Measurements from ENCODE around the gene PSEN2. TPM values are rescaled to one million over a fixed set of nuclear protein-coding genes. Genes with fewer than 3 reads are reported as not detected.

Gene PSEN2
- total and polyA plus RNA-seq, 2 of the 8 experiments (the other 6 are each of a cell fraction or from before 2014, with no cell fraction given), result 22.9 to 29.0 TPM

GRCh38 chr1:226827968-226828513 is 42.4 kb upstream of the PSEN2 start:
- Histone ChIP-seq H2BK12ac (ENCODE audit: low read depth, low read length) (peak overlapping the region; percentile 92; the same call in 1 of the 2 replicates), H3K4me1 (replicated peaks in 1 of 4; ENCODE audit: control insufficient read depth in 3 of 4, insufficient read depth in 4 of 4, low read length in 3 of 4) (no peaks in the 10 kb centered on the region; a peak in 2 of 7 replicates), H3K9ac (replicated peaks in 1 of 4; ENCODE audit: extremely low read depth in 1 of 4, low read depth in 3 of 4, low read length in 3 of 4) (no peak overlapping the region), H3K23ac (ENCODE audit: insufficient read length) (no peak overlapping the region), H3K4me3 (ENCODE audit: extremely low read depth in 1 of 4, insufficient read depth in 2 of 4, low read depth in 3 of 4, low read length in 4 of 4) (no peak overlapping the region), H3K4ac (replicated peaks; ENCODE audit: insufficient read length, low read depth, low read length) (peak overlapping the region; percentile 87), H3K23me2 (ENCODE audit: low read depth, low read length) (no peaks in the 10 kb centered on the region), H3K79me1 (ENCODE audit: low read depth, low read length) (no peaks in the 10 kb centered on the region), H2BK120ac (replicated peaks; ENCODE audit: low read depth, low read length) (peak overlapping the region; percentile 44), H3K56ac (replicated peaks; ENCODE audit: insufficient read length, low read depth, low read length) (no peak overlapping the region), H3K79me2 (ENCODE audit: control insufficient read depth in 1 of 2, insufficient read depth in 2 of 2, low read length in 2 of 2) (no peaks in the 10 kb centered on the region), H2BK20ac (ENCODE audit: low read length) (no peak overlapping the region), H2BK5ac (ENCODE audit: low read depth, low read length) (0 out of 2 replicates have a peak overlapping the region, but pooled peaks have one; percentile 44), H3K27me3 (replicated peaks in 1 of 4; ENCODE audit: control insufficient read depth in 3 of 4, extremely low read depth in 1 of 4, insufficient read depth in 3 of 4, low read length in 3 of 4) (no peaks in the 10 kb centered on the region), H2AK5ac (ENCODE audit: low read depth, low read length) (no peak overlapping the region), H3K27ac (ENCODE audit: low read depth, low read length) (no peak overlapping the region), H2AFZ (ENCODE audit: low read length) (peak overlapping the region; percentile 98), H4K91ac (replicated peaks; ENCODE audit: insufficient read length, low read length) (peak overlapping the region; percentile 22), H3K9me3 (ENCODE audit: insufficient read depth in 2 of 2, low read depth in 1 of 2, low read length in 1 of 2) (no peaks in the 10 kb centered on the region), H3K4me2 (ENCODE audit: insufficient read depth in 1 of 2, low read depth in 2 of 2, low read length in 2 of 2) (peak overlapping the region in 1 of 2 experiments; percentile 47; a peak in 2 of 4 replicates), H3K36me3 (ENCODE audit: control insufficient read depth in 2 of 4, insufficient read depth in 4 of 4, low read length in 3 of 4) (no peaks in the 10 kb centered on the region), H4K5ac (ENCODE audit: insufficient read length, low read depth, low read length) (no peak overlapping the region), H2BK15ac (ENCODE audit: low read length) (no peak overlapping the region; the same call in 1 of the 2 replicates), H3K18ac (ENCODE audit: extremely low read depth, low read length) (no peak overlapping the region; the same call in 1 of the 2 replicates), H4K8ac (ENCODE audit: extremely low read depth, insufficient read depth, low read length) (peak overlapping the region; percentile 87; the same call in 1 of the 2 replicates), H3K14ac (ENCODE audit: insufficient read length) (no peak overlapping the region), H4K20me1 (replicated peaks in 1 of 2; ENCODE audit: control insufficient read depth in 1 of 2, insufficient read depth in 2 of 2, low read length in 2 of 2) (no peaks in the 10 kb centered on the region)
- FAIRE-seq (no peak), DNase-seq (ENCODE audit: low read depth in 1 of 2, low spot score in 2 of 2) (peak; percentile 78 to 97)
- ChIA-PET CTCF (ENCODE audit: partially characterized antibody) (interaction anchor here (0.7 to 8.6 kb wide), 22 partner anchors 10 to 496 kb away, joined by 3 to 184 read pairs (median 4); no protein-coding TSS in a partner anchor), POLR2A (ENCODE audit: partially characterized antibody) (no interaction called here)
- 20% methylated on average over 17 of the region's 19 CpGs; no CpG with 5 or more reads in 1 of the 2 experiments for WGBS, 2 experiments (ENCODE audit: extremely low coverage in 1 of 2, insufficient coverage in 1 of 2, insufficient read length in 1 of 2, insufficient replicate concordance in 2 of 2, low coverage in 1 of 2, low lambda C conversion rate in 2 of 2, missing lambda C conversion rate in 1 of 2)
- TF ChIP-seq CBX8 (IDR thresholded peaks at IDR 0.05; ENCODE audit: borderline replicate concordance, low read depth, low read length) (no peak), BACH1 (IDR thresholded peaks at IDR 0.05; ENCODE audit: low read length) (no peak), EZH2 (IDR thresholded peaks at IDR 0.05; ENCODE audit: low read depth, low read length, severe bottlenecking) (no peak), EP300 (IDR thresholded peaks at IDR 0.05; ENCODE audit: borderline replicate concordance in 1 of 2, low read depth in 2 of 2, low read length in 2 of 2) (peak in 1 of 2 experiments; percentile 62; a peak in 1 of 3 replicates), RAD21 (IDR thresholded peaks at IDR 0.05 in 1 of 2, conservative IDR thresholded peaks at IDR 0.05 in 1 of 2; ENCODE audit: low read depth in 2 of 2, low read length in 2 of 2) (peak; percentile 96 to 100), TBP (IDR thresholded peaks at IDR 0.05; ENCODE audit: low read depth, low read length) (0 out of 2 replicates have a peak, but pooled peaks have one; percentile 24), YY1 (IDR thresholded peaks at IDR 0.05; ENCODE audit: low read depth, low read length) (peak; percentile 29; the same call in 1 of the 2 replicates), ATF3 (IDR thresholded peaks at IDR 0.05; ENCODE audit: insufficient read depth, low read depth, low read length) (no peak), USF2 (IDR thresholded peaks at IDR 0.05; ENCODE audit: low read length) (no peak), PHF8 (conservative IDR thresholded peaks at IDR 0.05; ENCODE audit: low read depth, low read length) (no peak)
